ENCODE data around the gene EHMT1. TPM values are rescaled to one million over a fixed set of nuclear protein-coding genes. Genes with fewer than 3 reads are reported as not detected.

EHMT1 gene
- total and polyA plus RNA-seq, 10 of the 15 experiments (the other 5 are each of a cell fraction or from before 2014, with no cell fraction given), result 2.9 to 100 (median 48.1) TPM

DNA sequence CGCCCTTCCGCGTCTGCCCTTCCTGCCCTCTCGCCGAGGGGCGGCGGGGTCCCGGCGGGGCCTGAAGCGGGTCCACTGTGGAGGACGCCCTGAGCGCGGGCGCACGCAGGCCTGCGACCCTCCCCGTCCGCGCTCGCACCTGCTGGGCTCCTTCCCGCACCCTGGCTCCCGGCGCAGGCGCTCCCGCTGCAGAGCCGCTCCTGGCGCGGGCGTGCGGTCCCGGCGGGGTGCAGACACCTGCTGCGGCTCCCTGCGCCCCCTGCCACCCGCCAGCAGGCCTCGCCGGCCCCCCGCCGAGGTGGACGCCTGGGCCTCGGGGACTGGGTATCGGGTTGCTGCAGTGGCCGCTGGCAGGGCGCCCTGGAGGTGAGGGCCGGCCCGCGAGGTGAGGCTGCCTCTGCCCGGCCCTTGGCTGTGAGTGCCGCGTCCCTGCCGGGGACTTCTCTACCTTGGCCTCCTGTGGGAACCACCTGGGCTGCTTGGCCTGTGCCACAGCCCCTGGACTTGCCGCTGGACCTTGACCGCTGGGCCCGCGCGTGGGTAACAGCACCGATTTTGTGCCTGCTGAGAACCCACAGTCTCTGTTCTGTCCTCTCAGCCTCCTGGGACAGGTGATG, 12.7 kb upstream of the EHMT1 start (continued):
- TF ChIP-seq PRDM15 (CRISPR knock-in tag; IDR thresholded peaks at IDR 0.05), result no peak
- peak; percentile 68; the same call in 1 of the 2 replicates for TF ChIP-seq LARP7 (IDR thresholded peaks at IDR 0.05)
- no peak for TF ChIP-seq JUNB (IDR thresholded peaks at IDR 0.05)
- peak; percentile 85 for TF ChIP-seq GATAD2B (conservative IDR thresholded peaks at IDR 0.05; ENCODE audit: low read depth)
- TF ChIP-seq, protein P1, sequence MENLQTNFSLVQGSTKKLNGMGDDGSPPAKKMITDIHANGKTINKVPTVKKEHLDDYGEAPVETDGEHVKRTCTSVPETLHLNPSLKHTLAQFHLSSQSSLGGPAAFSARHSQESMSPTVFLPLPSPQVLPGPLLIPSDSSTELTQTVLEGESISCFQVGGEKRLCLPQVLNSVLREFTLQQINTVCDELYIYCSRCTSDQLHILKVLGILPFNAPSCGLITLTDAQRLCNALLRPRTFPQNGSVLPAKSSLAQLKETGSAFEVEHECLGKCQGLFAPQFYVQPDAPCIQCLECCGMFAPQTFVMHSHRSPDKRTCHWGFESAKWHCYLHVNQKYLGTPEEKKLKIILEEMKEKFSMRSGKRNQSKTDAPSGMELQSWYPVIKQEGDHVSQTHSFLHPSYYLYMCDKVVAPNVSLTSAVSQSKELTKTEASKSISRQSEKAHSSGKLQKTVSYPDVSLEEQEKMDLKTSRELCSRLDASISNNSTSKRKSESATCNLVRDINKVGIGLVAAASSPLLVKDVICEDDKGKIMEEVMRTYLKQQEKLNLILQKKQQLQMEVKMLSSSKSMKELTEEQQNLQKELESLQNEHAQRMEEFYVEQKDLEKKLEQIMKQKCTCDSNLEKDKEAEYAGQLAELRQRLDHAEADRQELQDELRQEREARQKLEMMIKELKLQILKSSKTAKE (IDR thresholded peaks at IDR 0.05; ENCODE audit: low read depth, poor library complexity, severe bottlenecking), result no peak
- TF ChIP-seq FOXM1 (IDR thresholded peaks at IDR 0.05; ENCODE audit: low read depth, low read length), result no peak
- peak; percentile 49 for TF ChIP-seq IKZF1 (conservative IDR thresholded peaks at IDR 0.05)
- 0 out of 2 replicates have a peak, but pooled peaks have one; percentile 2 for TF ChIP-seq BACH1 (IDR thresholded peaks at IDR 0.05; ENCODE audit: borderline replicate concordance)
- TF ChIP-seq IKZF2 (IDR thresholded peaks at IDR 0.05), result no peak
- TF ChIP-seq TCF12 (IDR thresholded peaks at IDR 0.05; ENCODE audit: low read depth, low read length), result no peak
- TF ChIP-seq DPF2 (IDR thresholded peaks at IDR 0.05), result 0 out of 2 replicates have a peak, but pooled peaks have one; percentile 33
- no peak for TF ChIP-seq ZNF207 (IDR thresholded peaks at IDR 0.05; ENCODE audit: borderline replicate concordance)
- TF ChIP-seq, protein P2, sequence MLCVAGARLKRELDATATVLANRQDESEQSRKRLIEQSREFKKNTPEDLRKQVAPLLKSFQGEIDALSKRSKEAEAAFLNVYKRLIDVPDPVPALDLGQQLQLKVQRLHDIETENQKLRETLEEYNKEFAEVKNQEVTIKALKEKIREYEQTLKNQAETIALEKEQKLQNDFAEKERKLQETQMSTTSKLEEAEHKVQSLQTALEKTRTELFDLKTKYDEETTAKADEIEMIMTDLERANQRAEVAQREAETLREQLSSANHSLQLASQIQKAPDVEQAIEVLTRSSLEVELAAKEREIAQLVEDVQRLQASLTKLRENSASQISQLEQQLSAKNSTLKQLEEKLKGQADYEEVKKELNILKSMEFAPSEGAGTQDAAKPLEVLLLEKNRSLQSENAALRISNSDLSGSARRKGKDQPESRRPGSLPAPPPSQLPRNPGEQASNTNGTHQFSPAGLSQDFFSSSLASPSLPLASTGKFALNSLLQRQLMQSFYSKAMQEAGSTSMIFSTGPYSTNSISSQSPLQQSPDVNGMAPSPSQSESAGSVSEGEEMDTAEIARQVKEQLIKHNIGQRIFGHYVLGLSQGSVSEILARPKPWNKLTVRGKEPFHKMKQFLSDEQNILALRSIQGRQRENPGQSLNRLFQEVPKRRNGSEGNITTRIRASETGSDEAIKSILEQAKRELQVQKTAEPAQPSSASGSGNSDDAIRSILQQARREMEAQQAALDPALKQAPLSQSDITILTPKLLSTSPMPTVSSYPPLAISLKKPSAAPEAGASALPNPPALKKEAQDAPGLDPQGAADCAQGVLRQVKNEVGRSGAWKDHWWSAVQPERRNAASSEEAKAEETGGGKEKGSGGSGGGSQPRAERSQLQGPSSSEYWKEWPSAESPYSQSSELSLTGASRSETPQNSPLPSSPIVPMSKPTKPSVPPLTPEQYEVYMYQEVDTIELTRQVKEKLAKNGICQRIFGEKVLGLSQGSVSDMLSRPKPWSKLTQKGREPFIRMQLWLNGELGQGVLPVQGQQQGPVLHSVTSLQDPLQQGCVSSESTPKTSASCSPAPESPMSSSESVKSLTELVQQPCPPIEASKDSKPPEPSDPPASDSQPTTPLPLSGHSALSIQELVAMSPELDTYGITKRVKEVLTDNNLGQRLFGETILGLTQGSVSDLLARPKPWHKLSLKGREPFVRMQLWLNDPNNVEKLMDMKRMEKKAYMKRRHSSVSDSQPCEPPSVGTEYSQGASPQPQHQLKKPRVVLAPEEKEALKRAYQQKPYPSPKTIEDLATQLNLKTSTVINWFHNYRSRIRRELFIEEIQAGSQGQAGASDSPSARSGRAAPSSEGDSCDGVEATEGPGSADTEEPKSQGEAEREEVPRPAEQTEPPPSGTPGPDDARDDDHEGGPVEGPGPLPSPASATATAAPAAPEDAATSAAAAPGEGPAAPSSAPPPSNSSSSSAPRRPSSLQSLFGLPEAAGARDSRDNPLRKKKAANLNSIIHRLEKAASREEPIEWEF (IDR thresholded peaks at IDR 0.05; ENCODE audit: insufficient replicate concordance, low read depth, low read length), result no peak
- TF ChIP-seq USF1 (IDR thresholded peaks at IDR 0.05; ENCODE audit: borderline replicate concordance, extremely low read length, insufficient read depth, low read depth, low read length), result no peak

All from GM12878 (cell line).